HG03378 (cell line): Measurements from ENCODE around the gene LAMA3.

Source experiments
- ATAC-seq: cut with Tn5 transposase; IDR thresholded peaks from one replicate; pipeline ENCODE4 v1.9.1; 2021; ENCODE audit warnings: mild to moderate bottlenecking, moderate library complexity; ENCODE audit not compliant: unreplicated experiment

LAMA3 gene, protein sequence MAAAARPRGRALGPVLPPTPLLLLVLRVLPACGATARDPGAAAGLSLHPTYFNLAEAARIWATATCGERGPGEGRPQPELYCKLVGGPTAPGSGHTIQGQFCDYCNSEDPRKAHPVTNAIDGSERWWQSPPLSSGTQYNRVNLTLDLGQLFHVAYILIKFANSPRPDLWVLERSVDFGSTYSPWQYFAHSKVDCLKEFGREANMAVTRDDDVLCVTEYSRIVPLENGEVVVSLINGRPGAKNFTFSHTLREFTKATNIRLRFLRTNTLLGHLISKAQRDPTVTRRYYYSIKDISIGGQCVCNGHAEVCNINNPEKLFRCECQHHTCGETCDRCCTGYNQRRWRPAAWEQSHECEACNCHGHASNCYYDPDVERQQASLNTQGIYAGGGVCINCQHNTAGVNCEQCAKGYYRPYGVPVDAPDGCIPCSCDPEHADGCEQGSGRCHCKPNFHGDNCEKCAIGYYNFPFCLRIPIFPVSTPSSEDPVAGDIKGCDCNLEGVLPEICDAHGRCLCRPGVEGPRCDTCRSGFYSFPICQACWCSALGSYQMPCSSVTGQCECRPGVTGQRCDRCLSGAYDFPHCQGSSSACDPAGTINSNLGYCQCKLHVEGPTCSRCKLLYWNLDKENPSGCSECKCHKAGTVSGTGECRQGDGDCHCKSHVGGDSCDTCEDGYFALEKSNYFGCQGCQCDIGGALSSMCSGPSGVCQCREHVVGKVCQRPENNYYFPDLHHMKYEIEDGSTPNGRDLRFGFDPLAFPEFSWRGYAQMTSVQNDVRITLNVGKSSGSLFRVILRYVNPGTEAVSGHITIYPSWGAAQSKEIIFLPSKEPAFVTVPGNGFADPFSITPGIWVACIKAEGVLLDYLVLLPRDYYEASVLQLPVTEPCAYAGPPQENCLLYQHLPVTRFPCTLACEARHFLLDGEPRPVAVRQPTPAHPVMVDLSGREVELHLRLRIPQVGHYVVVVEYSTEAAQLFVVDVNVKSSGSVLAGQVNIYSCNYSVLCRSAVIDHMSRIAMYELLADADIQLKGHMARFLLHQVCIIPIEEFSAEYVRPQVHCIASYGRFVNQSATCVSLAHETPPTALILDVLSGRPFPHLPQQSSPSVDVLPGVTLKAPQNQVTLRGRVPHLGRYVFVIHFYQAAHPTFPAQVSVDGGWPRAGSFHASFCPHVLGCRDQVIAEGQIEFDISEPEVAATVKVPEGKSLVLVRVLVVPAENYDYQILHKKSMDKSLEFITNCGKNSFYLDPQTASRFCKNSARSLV (N-terminal part only)

GRCh38 chr18:23689031-23689615, at the start of gene LAMA3:
Gene LAMA3, plus strand, starts transcription at chr18:23689453. Its CDS starts 231 bp downstream, at chr18:23689684.
- no peak for ATAC-seq

DNA sequence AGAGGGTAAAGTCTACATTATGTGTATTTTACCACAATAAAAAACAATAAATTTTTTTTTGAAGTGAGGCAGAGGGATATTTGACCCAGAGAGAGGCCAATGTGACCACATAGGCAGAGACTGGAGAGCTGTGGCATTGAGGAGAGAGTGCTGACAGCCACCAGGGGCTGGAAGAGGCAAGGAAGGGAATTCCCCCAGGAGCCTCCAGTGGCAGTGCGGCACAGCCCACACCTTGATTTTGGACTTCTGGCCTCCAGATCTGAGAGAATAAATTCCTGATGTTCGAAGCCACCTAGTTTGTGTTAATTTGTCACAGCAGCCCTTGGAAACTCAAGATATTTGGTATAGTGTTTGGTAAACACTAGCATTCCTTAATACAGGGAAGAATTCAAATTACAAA, 49.2 kb upstream of the LAMA3 start:
- ATAC-seq, result no peak

DNA sequence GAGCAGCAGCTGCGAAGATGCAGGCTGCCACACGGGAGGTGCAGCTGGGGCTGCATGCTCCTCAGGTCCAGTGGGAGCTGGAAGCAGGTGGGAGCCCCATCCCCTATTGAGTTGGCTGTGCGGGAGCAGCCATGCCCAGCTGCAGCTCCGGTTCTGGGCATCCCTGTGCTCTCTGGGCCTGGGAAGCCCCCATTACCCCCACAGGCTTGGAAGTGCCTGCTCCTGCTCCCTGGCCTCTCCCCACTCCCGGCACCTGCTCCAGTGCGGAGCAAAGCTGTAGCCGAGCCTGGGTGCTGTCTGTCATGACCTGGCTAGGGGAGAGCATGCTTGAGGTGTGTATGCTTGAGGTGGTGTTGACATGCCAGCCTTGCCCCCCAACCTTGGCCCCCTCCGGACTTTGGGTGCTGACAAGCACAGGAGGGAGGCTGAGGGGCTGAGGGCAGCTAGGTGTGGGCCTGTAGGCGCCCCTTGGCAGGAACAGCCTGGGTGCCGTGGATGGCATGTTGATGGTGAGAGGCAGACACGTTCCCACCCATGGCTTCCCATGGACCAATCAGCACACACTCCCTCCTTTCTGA, 48.0 kb upstream of the LAMA3 start:
- ATAC-seq, result no peak

DNA sequence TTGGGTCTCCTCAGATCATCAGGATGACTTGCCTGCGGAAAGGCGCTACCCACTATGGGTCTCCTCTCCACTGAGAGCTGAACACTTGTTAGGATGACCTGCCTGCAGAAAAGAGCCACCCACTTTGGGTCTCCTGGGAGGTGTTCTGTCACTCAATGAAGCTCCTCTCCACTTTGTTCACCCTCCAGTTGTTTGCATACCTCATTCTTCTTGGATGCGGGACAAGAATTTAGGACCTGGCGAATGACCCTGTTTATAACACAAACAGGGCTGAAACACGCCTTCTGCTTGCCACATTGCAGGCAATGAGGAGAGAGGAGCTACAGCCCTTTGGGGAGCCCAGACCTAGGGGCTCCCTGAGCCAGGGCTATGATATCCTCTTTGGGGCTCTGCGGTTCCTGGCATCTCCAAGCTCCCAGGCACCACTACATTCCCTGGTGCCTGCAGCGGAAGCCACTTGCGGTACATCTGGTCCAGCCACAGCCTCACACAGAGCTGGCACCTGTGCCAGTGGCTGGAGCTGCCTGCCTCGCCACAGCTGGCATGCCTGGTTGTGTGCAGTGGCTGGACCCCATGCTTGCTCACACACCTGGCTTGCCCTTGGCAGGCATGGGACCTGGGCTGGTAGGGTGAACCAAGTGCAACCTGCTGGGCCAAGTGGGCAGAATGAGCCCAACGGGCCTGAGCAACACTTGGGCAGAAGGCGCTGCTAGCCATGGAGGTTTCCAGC, 47.2 kb upstream of the LAMA3 start:
- ATAC-seq, result no peak

DNA sequence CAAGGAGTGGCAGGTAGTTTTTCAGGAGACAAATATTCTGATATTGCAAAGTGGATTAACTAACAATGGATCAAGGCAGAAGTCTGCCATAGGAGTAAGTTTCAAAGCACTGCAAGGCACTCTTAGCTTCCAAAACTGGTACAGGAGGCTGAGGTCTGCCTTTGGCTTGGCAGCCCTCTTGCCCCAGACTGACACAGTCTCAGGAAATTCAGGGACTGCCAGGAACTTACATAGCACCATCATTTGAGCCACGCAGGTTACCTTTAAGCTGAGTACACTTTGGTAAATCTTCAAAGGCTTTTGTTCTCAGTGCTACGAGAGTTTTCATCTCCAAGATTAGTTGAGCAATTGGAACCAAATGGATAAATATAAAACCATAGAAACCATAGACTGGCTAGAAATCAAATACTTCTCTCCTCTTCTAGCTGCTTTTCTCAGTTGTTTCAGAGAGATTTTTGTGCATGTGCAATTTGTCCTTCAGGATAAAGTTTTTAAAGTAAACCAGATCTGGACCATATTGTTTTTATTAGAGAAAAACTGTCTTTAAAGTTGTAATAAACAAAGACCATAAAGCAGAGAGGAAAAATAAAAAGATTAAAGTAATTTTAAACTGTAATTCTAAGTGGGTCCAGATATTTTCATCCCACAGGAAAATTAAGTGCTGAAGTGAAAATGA, 45.3 kb upstream of the LAMA3 start:
- no peak for ATAC-seq

DNA sequence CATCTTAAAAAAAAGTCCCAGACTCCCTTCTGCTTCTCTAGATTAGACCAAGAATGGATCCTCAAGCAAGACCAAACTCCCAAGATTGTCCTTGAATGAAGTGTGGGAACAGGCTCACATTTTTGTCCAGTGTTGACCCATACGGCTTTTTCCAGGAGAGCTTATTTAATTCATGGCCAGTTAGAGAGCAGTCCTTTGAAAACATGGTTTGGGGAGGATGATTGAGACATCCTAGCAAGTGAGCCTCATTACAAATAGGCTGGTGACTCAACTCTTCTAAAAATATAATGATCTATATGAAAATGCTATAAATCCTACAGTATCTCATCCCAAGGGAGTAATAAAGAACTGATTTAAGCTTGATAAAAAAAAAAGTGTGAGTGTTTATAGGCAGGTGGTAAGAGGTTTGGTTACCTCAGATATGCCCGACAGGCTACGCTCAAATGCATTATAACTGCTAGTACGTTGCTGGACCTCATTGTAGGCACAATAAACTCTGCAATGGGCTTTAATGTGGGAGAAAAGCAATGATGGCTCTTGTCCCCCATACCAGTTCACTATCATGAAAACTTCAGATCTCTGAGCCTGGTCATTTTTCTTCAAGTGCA, 43.6 kb upstream of the LAMA3 start:
- no peak for ATAC-seq

GRCh38 chr18:23646282-23646681, 43.0 kb upstream of the LAMA3 start:
- no peak for ATAC-seq

GRCh38 chr18:23648456-23648855, 40.8 kb upstream of the LAMA3 start:
- no peak for ATAC-seq

DNA sequence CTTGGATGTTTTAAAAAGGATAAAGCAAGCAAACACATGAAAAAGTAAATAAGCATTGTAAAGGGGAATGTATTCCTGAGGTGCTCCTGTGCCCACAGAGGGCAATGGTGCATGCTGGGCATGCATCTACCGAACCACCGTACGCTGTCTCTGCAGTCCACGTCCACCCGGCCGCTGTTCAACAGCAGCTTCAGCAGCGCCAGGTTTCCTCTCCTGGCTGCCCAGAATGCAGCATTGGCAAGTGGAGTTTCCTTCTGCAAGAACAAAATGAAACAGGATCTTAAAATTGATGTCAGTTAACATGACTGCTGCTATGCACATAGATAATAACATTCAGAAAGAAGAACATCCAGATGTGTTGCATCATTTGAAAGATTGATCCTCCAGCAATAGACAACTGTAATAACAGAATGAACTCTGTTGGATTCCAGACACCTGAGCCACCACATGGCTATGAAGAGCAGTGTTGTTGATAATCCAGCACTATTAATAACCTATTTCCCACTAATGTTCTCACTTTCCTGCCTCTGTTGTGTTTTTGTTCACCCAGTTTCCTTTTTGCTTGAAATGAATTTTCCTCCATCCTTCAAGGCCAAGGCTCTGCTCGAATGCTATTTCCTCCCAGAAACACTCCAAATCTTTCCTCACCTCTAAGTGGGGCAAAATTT, 40.2 kb upstream of the LAMA3 start:
- no peak for ATAC-seq

- no peak for ATAC-seq
These were observed 38.0 kb upstream of the LAMA3 start for GRCh38 chr18:23650968-23651927.

GRCh38 chr18:23652232-23652631, 37.0 kb upstream of the LAMA3 start:
- ATAC-seq, result no peak

DNA sequence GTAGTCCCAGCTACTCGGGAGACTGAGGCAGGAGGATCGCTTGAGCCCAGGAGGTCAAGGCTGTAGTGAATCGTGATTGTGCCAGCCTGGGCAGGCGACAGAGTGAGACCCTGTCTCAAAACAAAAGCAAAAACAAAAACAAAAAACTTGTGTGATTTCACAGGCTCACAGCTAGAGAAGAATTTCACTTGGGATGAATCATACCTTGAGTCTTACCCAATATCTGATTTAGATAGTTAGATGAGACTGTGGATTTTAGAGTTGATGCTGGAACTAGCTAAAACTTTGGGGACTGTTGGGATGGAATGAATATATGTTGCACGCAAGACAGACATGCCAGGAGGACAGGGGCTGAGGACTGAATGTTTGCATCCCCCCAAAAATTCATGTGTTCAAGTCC, 31.0 kb upstream of the LAMA3 start:
- ATAC-seq, result no peak

- no peak for ATAC-seq
These were observed 27.4 kb upstream of the LAMA3 start for GRCh38 chr18:23661735-23662308.

DNA sequence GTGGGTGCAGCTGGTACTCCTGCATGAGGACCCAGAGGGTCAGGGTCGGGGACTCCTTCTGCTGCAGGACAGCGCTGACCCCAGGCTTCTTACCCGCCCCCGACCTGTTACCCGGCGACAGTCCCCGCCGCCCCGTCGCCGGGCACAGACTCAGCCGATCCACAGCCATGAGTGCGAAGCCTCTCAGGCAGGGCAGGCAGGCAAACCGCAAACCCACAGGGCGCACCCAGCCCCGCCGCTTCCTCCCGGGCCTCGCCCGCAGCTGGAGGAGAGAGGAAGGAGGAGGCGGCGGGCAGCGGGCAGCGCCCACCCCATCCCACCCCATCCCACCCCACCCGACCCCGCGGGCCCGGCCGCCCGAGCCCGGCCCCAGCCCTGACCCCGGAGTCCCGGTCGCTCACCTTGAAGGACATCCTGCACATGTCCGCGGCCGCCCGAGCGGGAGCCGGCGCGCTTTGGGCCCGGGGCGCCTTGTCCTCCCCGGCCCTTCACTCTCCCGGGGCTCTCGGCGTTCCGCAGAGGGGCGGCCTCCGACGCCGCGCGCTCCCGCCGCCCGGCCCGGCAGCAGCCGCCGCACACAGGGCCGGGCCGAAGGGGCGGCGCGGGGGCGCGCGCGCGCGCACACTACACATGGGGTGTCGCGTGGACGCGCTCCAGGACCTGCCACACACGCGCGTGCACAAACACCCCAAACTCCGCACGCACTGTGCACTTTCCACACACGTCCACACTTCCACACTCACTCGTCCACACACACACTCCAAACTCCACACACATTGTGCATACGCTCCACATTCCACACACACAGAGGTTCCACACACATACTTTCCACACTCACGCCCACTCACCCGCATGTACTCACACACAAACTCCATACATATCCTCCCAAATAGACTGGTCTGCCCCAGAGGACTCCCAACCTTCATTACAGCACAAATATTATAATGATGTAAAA, 26.7 kb upstream of the LAMA3 start, which contains the start of gene ANKRD29:
Gene ANKRD29 (minus strand): TSS at position 603 of the 955 bp plus-strand sequence. CDS start 181 bp downstream, at position 422.
- ATAC-seq, result no peak

- ATAC-seq, result no peak
These were observed 24.6 kb upstream of the LAMA3 start for GRCh38 chr18:23664674-23665073.
